Measurements from ENCODE around the gene UCK2. TPM values are rescaled to one million over a fixed set of nuclear protein-coding genes. Genes with fewer than 3 reads are reported as not detected.
"Not testable (repeated sequence)": the region's sequence is repeated elsewhere in the genome, so short reads cannot be mapped to it uniquely, and the experiment has no call there.

Gene UCK2
- 215 and 219 TPM in 2 replicates for total RNA-seq (2014; rRNA removed; shearing (Covaris generic))
- 149 and 160 TPM in 2 replicates for polyA plus RNA-seq (2014; cell fraction: nucleus; rRNA removed)

- peak; percentile 79 for DNase-seq (ENCODE audit: extremely low read depth, low read depth)
These were observed at the start of gene UCK2 for GRCh38 chr1:165827268-165828102. UCK2 (plus strand) TSS chr1:165827614; CDS start chr1:165827834, 220 bp downstream.

DNA sequence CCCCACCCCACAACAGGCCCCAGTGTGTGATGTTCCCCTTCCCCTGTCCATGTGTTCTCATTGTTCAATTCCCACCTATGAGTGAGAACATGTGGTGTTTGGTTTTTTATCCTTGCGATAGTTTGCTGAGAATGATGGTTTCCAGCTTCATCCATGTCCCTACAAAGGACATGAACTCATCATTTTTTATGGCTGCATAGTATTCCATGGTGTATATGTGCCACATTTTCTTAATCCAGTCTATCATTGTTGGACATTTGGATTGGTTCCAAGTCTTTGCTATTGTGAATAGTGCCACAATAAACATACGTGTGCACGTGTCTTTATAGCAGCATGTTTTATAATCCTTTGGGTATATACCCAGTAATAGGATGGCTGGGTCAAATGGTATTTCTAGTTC lies 49.2 kb upstream of the UCK2 start:
- not testable (repeated sequence) for DNase-seq (ENCODE audit: extremely low read depth, low read depth)

GRCh38 chr1:165783519-165783918 lies 43.9 kb upstream of the UCK2 start:
- not testable (repeated sequence) for DNase-seq (ENCODE audit: extremely low read depth, low read depth)

DNA sequence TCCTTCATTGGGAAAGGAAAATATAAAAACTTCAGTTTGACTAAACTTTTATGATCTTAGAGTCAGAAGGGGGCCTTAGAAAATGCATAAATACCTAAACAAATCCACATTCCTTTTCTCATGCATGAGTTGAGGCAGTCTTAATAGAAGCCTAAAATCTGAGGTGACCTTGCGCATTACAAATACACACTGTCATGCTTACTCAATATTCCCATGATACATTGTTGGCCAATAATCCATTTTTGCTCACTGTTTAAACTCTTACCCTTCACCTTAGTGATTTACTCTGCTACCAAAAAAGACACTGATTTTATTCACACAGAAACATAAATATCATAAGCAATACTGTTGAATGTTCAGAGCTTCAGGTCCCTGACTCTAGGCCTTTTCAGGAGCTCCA lies 39.7 kb upstream of the UCK2 start:
- DNase-seq (ENCODE audit: extremely low read depth, low read depth): no peak

GRCh38 chr1:165793951-165794350 lies 33.5 kb upstream of the UCK2 start:
- no peak for DNase-seq (ENCODE audit: extremely low read depth, low read depth)

GRCh38 chr1:165795894-165796293 lies 31.5 kb upstream of the UCK2 start:
- DNase-seq (ENCODE audit: extremely low read depth, low read depth): no peak

DNA sequence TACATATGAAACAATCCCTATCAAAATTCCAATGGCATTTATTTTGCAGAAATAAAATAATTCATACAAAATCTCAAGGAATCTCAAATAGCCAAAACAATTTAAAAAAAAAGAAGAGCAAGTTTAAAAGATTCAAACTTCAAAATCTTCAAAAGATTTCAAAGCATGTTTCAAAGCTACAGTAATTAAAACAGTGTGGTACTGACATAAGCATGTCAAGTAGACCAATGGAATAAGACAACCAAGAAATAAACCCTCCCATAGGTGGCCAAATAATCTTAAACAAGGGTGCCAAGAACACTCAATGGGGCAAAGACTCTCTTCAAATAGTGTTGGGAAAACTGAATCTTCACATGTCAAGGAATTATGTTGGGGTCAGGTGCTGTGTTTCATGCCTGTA lies 28.0 kb upstream of the UCK2 start:
- DNase-seq (ENCODE audit: extremely low read depth, low read depth): no peak

DNA sequence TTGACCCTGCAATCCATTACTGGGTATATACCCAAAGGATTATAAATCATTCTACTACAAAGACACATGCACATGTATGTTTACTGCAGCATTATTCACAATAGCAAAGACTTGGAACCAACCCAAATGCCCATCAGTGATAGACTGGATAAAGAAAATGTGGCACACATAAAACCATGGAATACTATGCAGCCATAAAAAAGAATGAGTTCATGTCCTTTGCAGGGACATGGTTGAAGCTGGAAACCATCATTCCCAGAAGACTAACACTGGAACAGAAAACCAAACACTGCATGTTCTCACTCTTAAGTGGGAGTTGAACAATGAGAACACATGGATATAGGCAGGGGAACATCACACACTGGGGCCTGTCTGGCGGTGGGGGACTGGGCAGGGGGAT lies 22.9 kb upstream of the UCK2 start:
- DNase-seq (ENCODE audit: extremely low read depth, low read depth): not testable (repeated sequence)

GRCh38 chr1:165807613-165808012 lies 19.8 kb upstream of the UCK2 start:
- no peak for DNase-seq (ENCODE audit: extremely low read depth, low read depth)

DNA sequence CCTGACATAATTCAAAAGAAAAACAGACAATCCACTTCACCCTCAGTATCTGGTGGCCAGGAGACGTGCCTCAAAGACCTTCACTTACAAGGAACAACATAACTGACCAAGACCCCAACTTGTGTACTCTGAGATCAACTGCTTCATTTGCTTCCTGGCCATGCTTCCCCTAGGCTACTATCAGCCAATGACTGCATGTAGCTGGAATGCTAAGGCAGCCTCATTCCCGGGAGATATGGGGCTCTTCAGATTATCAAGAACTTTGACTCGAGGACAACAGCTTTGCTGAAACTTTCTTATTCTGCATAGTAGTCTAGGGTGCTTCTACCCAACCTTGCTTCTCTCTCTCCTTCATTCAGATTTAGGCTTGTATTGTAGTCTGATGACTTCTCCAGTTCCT lies 11.7 kb upstream of the UCK2 start:
- DNase-seq (ENCODE audit: extremely low read depth, low read depth): no peak

DNA sequence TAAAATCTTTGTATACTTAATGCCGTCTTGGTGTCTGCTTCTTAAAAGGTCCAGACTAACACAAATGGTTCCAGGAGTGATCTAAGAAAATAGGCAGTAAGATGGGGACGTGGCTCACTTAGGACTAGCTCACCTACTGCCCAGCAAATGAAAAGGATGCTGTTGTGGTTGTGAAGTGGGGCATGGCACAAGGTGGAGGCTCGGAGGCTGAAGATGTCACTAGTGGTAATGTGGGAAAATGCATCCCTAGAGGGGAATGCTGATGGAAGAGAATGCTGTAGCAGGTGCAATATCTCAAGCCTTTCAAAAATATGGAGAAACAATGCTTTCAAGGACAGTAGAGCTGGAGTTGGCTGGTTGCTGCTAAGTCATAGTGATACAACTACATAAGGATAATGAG lies 11.3 kb upstream of the UCK2 start:
- no peak for DNase-seq (ENCODE audit: extremely low read depth, low read depth)

DNA sequence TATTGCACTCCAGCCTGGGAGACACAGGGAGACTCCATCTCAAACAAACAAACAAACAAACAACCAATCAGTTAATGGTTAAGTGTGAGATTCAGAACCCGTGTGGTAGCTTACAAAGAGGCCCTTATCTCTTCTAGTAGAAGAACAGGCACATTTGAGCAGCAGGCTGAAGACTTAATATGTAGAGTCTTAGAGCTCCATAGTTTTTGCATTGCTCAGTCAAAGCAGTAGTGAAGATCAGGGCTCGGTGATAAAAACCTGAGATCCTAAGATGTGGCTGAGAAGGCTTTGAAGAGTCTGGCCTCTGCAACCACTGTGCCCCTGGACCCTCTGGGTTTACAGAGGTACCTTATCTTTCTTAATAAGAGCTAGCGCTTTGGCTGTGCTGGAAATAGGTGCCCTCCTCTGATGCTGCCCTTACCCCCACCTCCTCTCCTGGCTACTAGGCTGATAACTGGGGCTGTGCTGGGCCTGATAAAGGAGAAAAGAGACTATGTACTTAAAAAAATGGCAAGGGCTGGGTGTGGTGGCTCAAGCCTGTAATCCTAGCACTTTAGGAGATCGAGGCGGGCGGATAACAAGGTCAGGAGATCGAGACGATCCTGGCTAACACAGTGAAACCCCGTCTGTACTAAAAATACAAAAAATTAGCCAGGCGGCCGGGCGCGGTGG lies 10.5 kb upstream of the UCK2 start:
- no peak for DNase-seq (ENCODE audit: extremely low read depth, low read depth)

- DNase-seq (ENCODE audit: extremely low read depth, low read depth): no peak
These were observed 3.7 kb upstream of the UCK2 start for GRCh38 chr1:165823552-165824268.

DNA sequence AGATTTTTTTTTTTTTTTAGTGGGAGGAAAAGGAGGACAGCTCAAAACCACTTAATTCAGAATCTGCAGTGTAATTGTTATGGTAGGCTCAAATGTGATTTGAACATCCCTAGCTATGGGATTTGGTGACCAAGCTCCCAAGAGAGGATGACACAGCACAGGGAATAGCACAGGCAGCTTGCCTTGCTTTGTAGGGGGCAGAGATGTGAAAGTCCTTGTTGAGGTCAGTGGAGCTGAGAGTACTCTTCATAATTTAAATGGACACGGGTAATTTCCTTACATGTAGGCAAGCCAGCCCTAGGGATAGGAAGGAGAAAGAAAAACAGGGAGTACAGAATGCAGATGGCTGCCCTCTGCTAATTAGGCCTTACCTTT lies 3.2 kb upstream of the UCK2 start:
- DNase-seq (ENCODE audit: extremely low read depth, low read depth): no peak

DNA sequence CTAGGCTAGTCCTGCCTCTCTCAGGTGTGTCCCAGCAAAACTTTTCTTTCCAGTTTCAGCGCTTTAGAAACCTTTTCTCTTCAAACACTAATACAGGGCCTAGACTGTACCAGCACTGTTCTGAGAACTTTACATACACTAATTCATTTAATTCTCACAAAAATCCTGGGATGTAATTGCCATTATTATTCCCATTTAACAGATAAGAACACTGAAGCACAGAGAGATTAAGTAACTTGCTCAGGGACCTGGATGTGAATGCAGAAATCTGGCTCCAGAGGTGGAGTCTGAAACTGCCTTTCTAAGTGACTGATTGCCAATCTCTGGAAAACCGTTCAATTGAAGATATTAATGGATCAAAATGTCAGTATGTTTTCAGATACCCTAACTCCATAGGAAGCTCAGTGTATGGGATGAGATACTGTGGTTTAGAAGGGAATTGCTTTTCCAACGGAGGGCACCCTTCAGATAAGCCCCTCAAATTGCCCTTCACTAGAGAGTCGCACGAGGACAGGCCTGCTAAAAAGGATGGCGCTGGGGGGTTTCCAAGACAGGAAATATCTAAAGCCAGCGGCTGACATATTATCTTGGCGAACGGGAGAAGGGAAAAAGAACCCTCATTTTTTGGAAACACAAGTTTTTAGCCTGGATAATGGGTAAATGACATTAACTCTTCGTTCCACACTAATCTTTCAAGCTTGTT lies 698 bp upstream of the UCK2 start:
- DNase-seq (ENCODE audit: extremely low read depth, low read depth): no peak

DNA sequence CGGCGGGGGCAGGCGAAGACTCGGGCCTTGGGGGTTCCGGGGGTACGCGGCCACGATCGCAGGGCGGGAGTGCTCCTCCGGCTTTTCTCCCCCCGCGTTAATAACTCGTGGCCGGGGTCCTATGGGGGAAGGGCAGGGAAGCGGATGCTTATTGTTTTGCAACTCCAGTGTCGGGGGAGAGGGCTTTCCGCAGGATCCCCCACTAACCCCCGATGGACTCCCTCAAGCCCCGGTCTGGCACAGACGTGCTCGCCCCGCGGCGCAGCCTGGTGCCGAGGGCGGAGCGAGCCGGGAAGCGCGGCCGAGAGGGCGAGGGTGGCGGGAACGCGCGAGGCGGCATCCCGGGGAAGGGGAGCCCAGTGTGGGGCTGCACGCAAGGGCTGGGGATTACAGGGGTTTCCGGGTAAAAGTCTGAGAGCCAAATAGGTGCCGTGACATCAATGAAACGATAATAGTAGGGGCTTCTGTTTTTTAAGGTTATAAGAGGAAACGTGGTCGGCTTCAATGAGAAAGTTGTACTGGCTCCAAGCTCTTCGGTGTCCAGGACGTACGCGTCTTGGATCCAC lies 772 bp downstream of the UCK2 start:
- DNase-seq (ENCODE audit: extremely low read depth, low read depth): no peak

- DNase-seq (ENCODE audit: extremely low read depth, low read depth): peak; percentile 84
These were observed 1.4 kb downstream of the UCK2 start for GRCh38 chr1:165828669-165829329.

- no peak for DNase-seq (ENCODE audit: extremely low read depth, low read depth)
These were observed 2.5 kb downstream of the UCK2 start for GRCh38 chr1:165829888-165830287.

- DNase-seq (ENCODE audit: extremely low read depth, low read depth): no peak
These were observed 3.7 kb downstream of the UCK2 start for GRCh38 chr1:165831146-165831545.

GRCh38 chr1:165832902-165833301 lies 5.5 kb downstream of the UCK2 start:
- no peak for DNase-seq (ENCODE audit: extremely low read depth, low read depth)

All from NCI-H460 (cell line).